SK-N-SH treated with all-trans-retinoic acid at 6 μM for 48 hours (cell line): ENCODE measurements around the gene DYRK3.

Experiments used
- ARNTL ChIP-seq: fragments of 450-650 bp; formaldehyde crosslinking; IDR thresholded peaks from 2 replicates; pipeline ENCODE4 v1.5.0; 2020; ENCODE audit warnings: low read depth, mild to moderate bottlenecking, moderate library complexity, borderline replicate concordance
- CSDC2 ChIP-seq: fragments of 250-450 bp; sonication (Bioruptor Pico); IDR thresholded peaks from 2 replicates; pipeline ENCODE4 v1.5.0; 2020; ENCODE audit warnings: mild to moderate bottlenecking, moderate library complexity
- PPARA ChIP-seq: fragments of 250-450 bp; sonication (Bioruptor Pico); IDR thresholded peaks from 2 replicates; pipeline ENCODE4 v1.5.0; 2020; ENCODE audit warnings: mild to moderate bottlenecking, borderline replicate concordance
- TCF4 ChIP-seq: fragments of 250-450 bp; sonication (Bioruptor Pico); IDR thresholded peaks from 2 replicates; pipeline ENCODE4 v1.8.0; 2021; ENCODE audit warnings: mild to moderate bottlenecking, moderate library complexity, borderline replicate concordance
- ZNF70 ChIP-seq: fragments of 450-650 bp; formaldehyde crosslinking; IDR thresholded peaks from 2 replicates; pipeline ENCODE4 v1.5.0; 2020; ENCODE audit warnings: mild to moderate bottlenecking, moderate library complexity
- TF ChIP-seq, protein P1 (sequence below): fragments of 250-450 bp; sonication (Bioruptor Pico); IDR thresholded peaks from 2 replicates; pipeline ENCODE4 v1.5.1; 2021; ENCODE audit warnings: mild to moderate bottlenecking, moderate library complexity

- TF ChIP-seq, protein P1, sequence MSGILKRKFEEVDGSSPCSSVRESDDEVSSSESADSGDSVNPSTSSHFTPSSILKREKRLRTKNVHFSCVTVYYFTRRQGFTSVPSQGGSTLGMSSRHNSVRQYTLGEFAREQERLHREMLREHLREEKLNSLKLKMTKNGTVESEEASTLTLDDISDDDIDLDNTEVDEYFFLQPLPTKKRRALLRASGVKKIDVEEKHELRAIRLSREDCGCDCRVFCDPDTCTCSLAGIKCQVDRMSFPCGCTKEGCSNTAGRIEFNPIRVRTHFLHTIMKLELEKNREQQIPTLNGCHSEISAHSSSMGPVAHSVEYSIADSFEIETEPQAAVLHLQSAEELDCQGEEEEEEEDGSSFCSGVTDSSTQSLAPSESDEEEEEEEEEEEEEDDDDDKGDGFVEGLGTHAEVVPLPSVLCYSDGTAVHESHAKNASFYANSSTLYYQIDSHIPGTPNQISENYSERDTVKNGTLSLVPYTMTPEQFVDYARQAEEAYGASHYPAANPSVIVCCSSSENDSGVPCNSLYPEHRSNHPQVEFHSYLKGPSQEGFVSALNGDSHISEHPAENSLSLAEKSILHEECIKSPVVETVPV (CRISPR knock-in tag): no peak
- TF ChIP-seq TCF4 (CRISPR knock-in tag) (no peak), ZNF70 (CRISPR knock-in tag) (no peak), ARNTL (CRISPR knock-in tag) (no peak), PPARA (CRISPR knock-in tag) (no peak), CSDC2 (no peak)
Observed at GRCh38 chr1:206685769-206686477, 50.6 kb downstream of the DYRK3 start.
